Body of pancreas (tissue), 4 donors: ENCODE measurements around the gene PDE8B.

Experiments
- POLR2A ChIP-seq, 3 donors: fragments of 450-650 bp; IDR thresholded peaks; one replicate each; pipeline ENCODE4 v1.6.1; 2016; ENCODE audit warnings: antibody characterized with exemption in 3 of 3, mild to moderate bottlenecking in 2 of 3
- TF ChIP-seq, protein P1 (sequence below), 7 experiments: fragments of 450-650 bp in 4 of 7; fragments of 200-600 bp in 3 of 7; sonication (generic) in 3 of 7; IDR thresholded peaks; one replicate each; pipeline ENCODE4 v1.5.1; 2016 to 2019; ENCODE audit warnings: antibody characterized with exemption in 7 of 7

GRCh38 chr5:77325921-77326541 is 115.6 kb downstream of the PDE8B start:
- TF ChIP-seq, protein P1, sequence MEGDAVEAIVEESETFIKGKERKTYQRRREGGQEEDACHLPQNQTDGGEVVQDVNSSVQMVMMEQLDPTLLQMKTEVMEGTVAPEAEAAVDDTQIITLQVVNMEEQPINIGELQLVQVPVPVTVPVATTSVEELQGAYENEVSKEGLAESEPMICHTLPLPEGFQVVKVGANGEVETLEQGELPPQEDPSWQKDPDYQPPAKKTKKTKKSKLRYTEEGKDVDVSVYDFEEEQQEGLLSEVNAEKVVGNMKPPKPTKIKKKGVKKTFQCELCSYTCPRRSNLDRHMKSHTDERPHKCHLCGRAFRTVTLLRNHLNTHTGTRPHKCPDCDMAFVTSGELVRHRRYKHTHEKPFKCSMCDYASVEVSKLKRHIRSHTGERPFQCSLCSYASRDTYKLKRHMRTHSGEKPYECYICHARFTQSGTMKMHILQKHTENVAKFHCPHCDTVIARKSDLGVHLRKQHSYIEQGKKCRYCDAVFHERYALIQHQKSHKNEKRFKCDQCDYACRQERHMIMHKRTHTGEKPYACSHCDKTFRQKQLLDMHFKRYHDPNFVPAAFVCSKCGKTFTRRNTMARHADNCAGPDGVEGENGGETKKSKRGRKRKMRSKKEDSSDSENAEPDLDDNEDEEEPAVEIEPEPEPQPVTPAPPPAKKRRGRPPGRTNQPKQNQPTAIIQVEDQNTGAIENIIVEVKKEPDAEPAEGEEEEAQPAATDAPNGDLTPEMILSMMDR (IDR thresholded peaks at IDR 0.05): no peak
- TF ChIP-seq POLR2A (IDR thresholded peaks at IDR 0.05): no peak
